PC-9 (cell line): ENCODE results near the gene GRM1. TPM values are rescaled to one million over a fixed set of nuclear protein-coding genes. Genes with fewer than 3 reads are reported as not detected.

Experiments
- BruUV-seq: library from RNA; stranded (reverse); fragments of 400-500 nt; replicated peaks from 2 replicates; lab custom pipeline; 2021; lab: Mats Ljungman, UMichigan
- CTCF ChIA-PET: fragments of 300-600 bp; sonication (Branson Sonifier 250); formaldehyde crosslinking; loops from one replicate; lab custom pipeline; 2022; ENCODE audit warnings: antibody characterized with exemption; lab: Charles Lee
- POLR2A ChIA-PET: fragments of 300-600 bp; sonication (Branson Sonifier 250); formaldehyde crosslinking; loops from one replicate; lab custom pipeline; 2022; ENCODE audit warnings: antibody characterized with exemption; ENCODE audit not compliant: unreplicated experiment; lab: Charles Lee
- DNase-seq, 2 experiments: peaks; one replicate each; pipeline versions ENCODE4 v3.0.0 to v3.0.0-alpha.2; 2015 to 2022; ENCODE audit warnings: mixed read lengths in 1 of 2
- H2AFZ ChIP-seq: fragments of 200-600 bp; sonication (generic); 2 replicates; pipeline ENCODE4 v1.8.1; 2017; ENCODE audit warnings: antibody characterized with exemption
- H3F3A ChIP-seq: fragments of 200-600 bp; sonication (generic); 2 replicates; pipeline ENCODE4 v1.8.1; 2017; ENCODE audit warnings: antibody characterized with exemption, mild to moderate bottlenecking, low read depth; ENCODE audit not compliant: insufficient read depth
- H3K27ac ChIP-seq: fragments of 200-600 bp; sonication (generic); 2 replicates; pipeline ENCODE4 v1.6.1; 2016; ENCODE audit warnings: mixed run types
- H3K27me3 ChIP-seq: fragments of 200-600 bp; sonication (generic); 2 replicates; pipeline ENCODE4 v1.6.1; 2016; ENCODE audit warnings: low read depth, mixed run types; ENCODE audit not compliant: insufficient read depth
- H3K36me3 ChIP-seq: fragments of 200-600 bp; sonication (generic); 2 replicates; pipeline ENCODE4 v1.6.1; 2016; ENCODE audit warnings: low read depth, mixed run types
- H3K4me1 ChIP-seq: fragments of 200-600 bp; sonication (generic); replicated peaks from 2 replicates; pipeline ENCODE4 v1.6.1; 2016; ENCODE audit warnings: mixed run types; ENCODE audit not compliant: insufficient read depth
- H3K4me2 ChIP-seq: fragments of 200-600 bp; sonication (generic); 2 replicates; pipeline ENCODE4 v1.6.1; 2017; ENCODE audit warnings: mixed run types
- H3K4me3 ChIP-seq: fragments of 200-600 bp; sonication (generic); 2 replicates; pipeline ENCODE4 v1.6.1; 2016; ENCODE audit warnings: mixed run types
- H3K79me2 ChIP-seq: fragments of 200-600 bp; sonication (generic); 2 replicates; pipeline ENCODE4 v1.6.1; 2017; ENCODE audit warnings: low read depth, mixed run types
- H3K9me2 ChIP-seq: fragments of 200-600 bp; sonication (generic); 2 replicates; pipeline ENCODE4 v1.8.1; 2017; ENCODE audit warnings: mild to moderate bottlenecking; ENCODE audit not compliant: insufficient read depth
- H3K9me3 ChIP-seq: fragments of 200-600 bp; sonication (generic); 2 replicates; pipeline ENCODE4 v1.8.1; 2016; ENCODE audit warnings: low read depth; ENCODE audit not compliant: insufficient read depth
- H4K20me1 ChIP-seq: fragments of 200-600 bp; sonication (generic); 2 replicates; pipeline ENCODE4 v1.8.1; 2017; ENCODE audit not compliant: insufficient read depth
- CTCF ChIP-seq: fragments of 200-600 bp; sonication (generic); conservative IDR thresholded peaks from 2 replicates; pipeline ENCODE4 v1.6.1; 2017; ENCODE audit warnings: mixed run types, antibody characterized with exemption, mild to moderate bottlenecking, moderate library complexity
- EZH2 ChIP-seq: fragments of 200-600 bp; sonication (generic); IDR thresholded peaks from 2 replicates; pipeline ENCODE4 v1.8.0; 2017; ENCODE audit warnings: antibody characterized with exemption, low read depth
- intact Hi-C: fragments of 100-400 bp; cut with micrococcal nuclease; formaldehyde crosslinking; loops from one replicate; pipeline ENCODE4 v1.10.0; 2022; ENCODE audit not compliant: unreplicated experiment
- total RNA-seq: library from RNA; stranded (reverse); gene quantifications from 2 replicates; pipeline ENCODE4 v1.2.3, GENCODE V29; 2021

GRM1 gene
- total RNA-seq, 1 experiment from 2014 or later: 0.26 TPM

DNA sequence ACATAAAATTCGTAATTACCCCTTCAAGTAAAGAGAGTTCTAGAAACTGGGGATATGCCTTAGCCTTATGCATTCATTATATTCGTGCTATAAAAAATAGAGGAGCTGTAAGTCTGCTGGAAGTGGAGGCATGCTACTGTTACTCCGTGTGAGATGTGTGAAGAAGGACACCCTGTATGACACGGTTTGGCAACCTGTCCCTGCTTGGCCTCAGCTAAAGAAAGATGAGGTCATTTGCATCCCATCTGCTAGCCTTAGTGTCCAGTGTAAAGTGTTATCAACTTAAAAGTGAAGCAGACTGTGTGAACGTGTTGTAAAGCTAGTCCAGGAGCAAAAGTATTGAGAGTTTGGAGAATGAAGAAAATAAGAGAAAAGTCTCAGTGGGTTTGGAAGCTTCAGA, 379.7 kb downstream of the GRM1 start:
- BruUV-seq: no TSS peak
- no peaks in the 10 kb centered on the region for H3K79me2 ChIP-seq
- CTCF ChIA-PET: no interaction called here
- no peak overlapping the region for H3K4me3 ChIP-seq
- no peak overlapping the region for H2AFZ ChIP-seq
- no peaks in the 10 kb centered on the region for H3K9me2 ChIP-seq
- no peaks in the 10 kb centered on the region for H3K9me3 ChIP-seq
- TF ChIP-seq EZH2: no peak
- no peak for TF ChIP-seq CTCF
- no peaks in the 10 kb centered on the region for H3K36me3 ChIP-seq
- H3K27ac ChIP-seq: no peak overlapping the region
- no peaks in the 10 kb centered on the region for H3K27me3 ChIP-seq
- H3K4me1 ChIP-seq: no peaks in the 10 kb centered on the region
- POLR2A ChIA-PET: no interaction called here
- DNase-seq: no peak
- H4K20me1 ChIP-seq: no peaks in the 10 kb centered on the region
- no peak overlapping the region for H3K4me2 ChIP-seq
- intact Hi-C loops: no loop called here
- peaks cover 4% of the 10 kb centered on the region; the same call in 1 of the 2 replicates for H3F3A ChIP-seq

GRCh38 chr6:146410851-146411595, 382.2 kb downstream of the GRM1 start:
- no peaks in the 10 kb centered on the region for H3K9me2 ChIP-seq
- intact Hi-C loops: no loop called here
- H2AFZ ChIP-seq: no peak overlapping the region
- no TSS peak for BruUV-seq
- no peaks in the 10 kb centered on the region for H4K20me1 ChIP-seq
- no peak overlapping the region for H3K27ac ChIP-seq
- no peaks in the 10 kb centered on the region for H3K27me3 ChIP-seq
- no peak for DNase-seq
- no peaks in the 10 kb centered on the region for H3K79me2 ChIP-seq
- CTCF ChIA-PET: no interaction called here
- no peaks in the 10 kb centered on the region for H3K9me3 ChIP-seq
- no peaks in the 10 kb centered on the region for H3K4me1 ChIP-seq
- H3K36me3 ChIP-seq: no peaks in the 10 kb centered on the region
- H3F3A ChIP-seq: peaks cover 4% of the 10 kb centered on the region; the same call in 1 of the 2 replicates
- no peak for TF ChIP-seq CTCF
- POLR2A ChIA-PET: interaction anchor here (0.5 to 0.6 kb wide), 2 partner anchors 119 to 135 kb away, joined by 5 to 21 read pairs; no protein-coding TSS in a partner anchor
- no peak overlapping the region for H3K4me2 ChIP-seq
- H3K4me3 ChIP-seq: no peak overlapping the region

- Histone ChIP-seq H3K27ac (no peak overlapping the region), H4K20me1 (no peaks in the 10 kb centered on the region), H3K4me2 (no peak overlapping the region), H3K9me2 (no peaks in the 10 kb centered on the region), H3K9me3 (no peaks in the 10 kb centered on the region), H3K79me2 (no peaks in the 10 kb centered on the region), H3F3A (no peaks in the 10 kb centered on the region), H3K4me3 (no peak overlapping the region), H3K27me3 (no peaks in the 10 kb centered on the region), H2AFZ (no peak overlapping the region), H3K4me1 (no peaks in the 10 kb centered on the region), H3K36me3 (no peaks in the 10 kb centered on the region)
- no TSS peak for BruUV-seq
- intact Hi-C loops: no loop called here
- ChIA-PET CTCF (no interaction called here), POLR2A (no interaction called here)
- no peak for DNase-seq
- TF ChIP-seq EZH2 (no peak), CTCF (no peak)
These were observed 390.7 kb downstream of the GRM1 start for GRCh38 chr6:146419576-146419975.
